ENCODE measurements around the gene NID1. TPM values are rescaled to one million over a fixed set of nuclear protein-coding genes. Genes with fewer than 3 reads are reported as not detected.

The NID1 gene
- total RNA-seq, 3 donors from 2014 or later: 0.16 to 0.32 (median 0.25) TPM

DNA sequence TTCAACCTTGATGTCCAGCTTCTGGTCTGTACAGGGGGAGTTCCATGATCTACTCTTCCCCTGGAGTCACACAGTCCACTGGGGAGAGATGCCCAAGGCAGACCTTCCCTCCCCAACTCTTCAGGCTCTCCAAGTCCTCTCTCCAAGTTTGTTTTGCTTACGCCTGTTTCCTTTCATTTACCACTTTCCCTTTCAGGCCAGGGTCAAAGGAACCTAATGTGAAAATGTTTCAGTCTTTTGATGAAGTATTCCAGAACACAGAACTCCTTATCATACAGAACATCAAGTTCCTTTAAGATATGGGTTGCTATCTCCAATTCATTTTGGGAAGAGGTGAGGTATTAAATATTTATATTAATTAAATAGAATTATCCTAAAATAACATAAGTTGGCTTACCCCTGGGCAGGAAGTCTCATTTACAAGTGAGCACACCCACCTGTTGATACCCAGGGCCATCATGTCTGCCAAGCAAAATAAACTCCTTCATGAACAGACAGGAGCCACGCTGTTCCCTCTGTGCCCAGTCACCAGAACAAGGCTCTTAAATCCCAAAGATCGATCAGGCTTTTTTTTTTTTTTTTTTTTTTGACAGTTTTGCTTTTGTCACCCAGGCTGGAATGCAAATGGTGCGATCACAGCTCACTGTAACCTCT is 116.0 kb downstream of the NID1 start:
- Mint-ChIP-seq H3K4me1 (ENCODE audit: low read depth) (peaks cover 26% of the 10 kb centered on the region), H3K9me3 (no peaks in the 10 kb centered on the region), H3K27me3 (ENCODE audit: low read depth) (no peaks in the 10 kb centered on the region), H3K4me3 (no peak overlapping the region), H3K36me3 (ENCODE audit: insufficient read depth) (no peaks in the 10 kb centered on the region)
- ATAC-seq (no peak), DNase-seq (no peak)

DNA sequence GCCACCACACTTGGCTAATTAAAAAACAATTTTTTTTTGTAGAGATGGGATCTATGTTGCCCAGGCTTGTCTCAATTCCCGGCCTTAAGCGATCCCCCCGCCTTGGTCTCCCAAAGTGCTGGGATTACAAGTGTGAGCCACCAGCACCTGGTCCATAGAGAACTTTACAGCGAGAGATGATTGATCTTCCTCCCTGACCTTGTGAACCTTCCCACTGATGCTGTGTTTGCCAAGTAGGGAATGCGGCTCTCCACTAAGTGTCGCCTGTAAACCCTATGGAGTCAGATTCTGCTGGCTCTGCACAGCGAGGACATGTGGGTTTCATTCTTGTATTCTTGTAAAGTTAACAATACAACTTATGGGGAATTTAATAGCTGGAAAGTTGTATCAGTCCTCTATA is 116.9 kb downstream of the NID1 start:
- H3K9me3 Mint-ChIP-seq: no peaks in the 10 kb centered on the region
- ATAC-seq (no peak), DNase-seq (no peak)
- no peak overlapping the region for H3K4me3 Mint-ChIP-seq
- H3K4me1 Mint-ChIP-seq (ENCODE audit: low read depth): peaks cover 17% of the 10 kb centered on the region
- H3K27me3 Mint-ChIP-seq (ENCODE audit: low read depth): no peaks in the 10 kb centered on the region
- H3K36me3 Mint-ChIP-seq (ENCODE audit: insufficient read depth): no peaks in the 10 kb centered on the region

DNA sequence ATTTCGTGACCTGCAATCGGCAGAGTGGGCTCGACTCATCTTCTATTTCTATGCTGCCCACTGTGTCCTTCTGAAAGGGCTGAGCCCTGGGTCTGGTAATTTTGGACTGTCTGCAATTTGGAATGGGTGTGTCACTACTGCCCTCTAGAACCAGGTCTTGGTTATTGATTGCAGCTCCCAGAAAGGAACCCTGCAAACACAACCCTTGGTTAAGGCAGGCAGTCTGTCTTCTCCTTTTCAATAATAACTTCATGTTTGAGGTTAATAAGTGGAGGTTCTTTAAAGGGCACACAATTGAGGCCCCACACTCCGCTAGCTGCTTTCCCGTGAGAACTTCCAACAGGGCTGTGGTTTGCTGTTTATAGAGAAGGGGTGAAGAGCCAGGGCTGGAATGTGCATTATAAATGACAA is 118.3 kb downstream of the NID1 start:
- DNase-seq (no peak), ATAC-seq (no peak)
- H3K4me3 Mint-ChIP-seq: no peak overlapping the region
- H3K4me1 Mint-ChIP-seq (ENCODE audit: low read depth): peaks cover 7% of the 10 kb centered on the region
- no peaks in the 10 kb centered on the region for H3K27me3 Mint-ChIP-seq (ENCODE audit: low read depth)
- no peaks in the 10 kb centered on the region for H3K9me3 Mint-ChIP-seq
- H3K36me3 Mint-ChIP-seq (ENCODE audit: insufficient read depth): no peaks in the 10 kb centered on the region

DNA sequence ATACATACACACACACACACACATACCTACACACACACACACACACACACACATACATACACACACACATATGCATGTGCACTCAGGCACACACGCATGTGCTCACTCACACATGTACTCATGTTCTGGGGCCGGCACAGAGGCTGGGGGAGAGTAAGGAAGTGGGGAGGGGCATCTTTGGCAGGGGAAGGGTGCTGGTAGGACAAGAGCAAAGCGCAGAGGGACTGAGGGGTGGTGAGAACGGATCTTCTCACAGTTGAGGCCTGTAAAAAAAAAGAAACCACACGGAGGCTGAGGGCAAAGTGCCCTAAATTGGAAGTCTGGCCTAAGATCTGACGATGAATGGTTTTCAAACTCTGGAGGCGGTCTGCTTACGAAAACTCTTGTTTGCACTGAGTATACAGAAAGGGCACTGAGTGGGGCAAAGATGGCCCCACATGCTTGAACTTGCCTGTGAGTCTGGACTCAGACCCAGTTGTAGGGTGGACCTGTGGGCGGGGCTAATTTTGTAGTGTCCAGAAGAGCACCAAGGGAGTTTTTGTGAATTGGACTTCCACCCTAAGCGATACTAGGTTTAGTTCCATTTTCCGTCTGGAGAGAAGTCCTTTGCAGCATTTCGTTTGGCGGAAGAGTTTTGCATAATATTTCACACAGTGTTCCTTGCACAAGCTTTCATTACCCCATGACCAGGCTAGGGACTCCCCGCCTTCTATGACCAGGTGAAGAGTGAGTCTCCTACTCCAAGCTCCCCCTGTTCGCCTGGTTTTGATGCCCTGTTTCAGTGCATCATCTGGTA is 118.9 kb downstream of the NID1 start:
- ATAC-seq: no peak
- H3K4me1 Mint-ChIP-seq (ENCODE audit: low read depth): peaks cover 7% of the 10 kb centered on the region
- DNase-seq: no peak
- H3K4me3 Mint-ChIP-seq: no peak overlapping the region
- H3K36me3 Mint-ChIP-seq (ENCODE audit: insufficient read depth): no peaks in the 10 kb centered on the region
- no peaks in the 10 kb centered on the region for H3K9me3 Mint-ChIP-seq
- H3K27me3 Mint-ChIP-seq (ENCODE audit: low read depth): no peaks in the 10 kb centered on the region

DNA sequence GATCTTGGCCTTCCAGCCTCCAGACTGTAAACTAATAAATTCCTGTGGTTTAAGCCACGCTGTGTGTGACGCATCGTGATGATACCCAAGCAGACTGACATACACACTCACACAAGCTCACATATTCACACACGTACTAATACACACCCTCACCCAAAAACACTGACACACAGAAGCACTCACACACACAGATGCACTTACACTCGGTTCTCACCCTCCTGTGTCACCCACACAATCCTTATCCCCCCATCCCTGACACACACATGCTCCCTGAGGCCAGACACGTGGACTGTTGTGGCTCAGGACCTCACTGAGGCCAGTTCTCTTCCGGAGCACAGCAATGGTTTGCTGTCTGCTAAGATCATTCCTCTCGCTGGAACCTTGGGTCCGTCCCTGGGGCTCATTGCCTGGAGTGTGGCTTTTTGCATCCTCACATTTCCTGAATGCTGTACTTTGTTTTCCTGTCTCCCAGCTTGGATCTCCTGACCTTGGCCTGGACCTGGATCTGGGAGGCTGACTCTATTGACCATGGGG is 121.2 kb downstream of the NID1 start:
- peaks cover 20% of the 10 kb centered on the region for H3K4me1 Mint-ChIP-seq (ENCODE audit: low read depth)
- H3K4me3 Mint-ChIP-seq: no peak overlapping the region
- H3K9me3 Mint-ChIP-seq: no peaks in the 10 kb centered on the region
- no peak for ATAC-seq
- no peaks in the 10 kb centered on the region for H3K36me3 Mint-ChIP-seq (ENCODE audit: insufficient read depth)
- H3K27me3 Mint-ChIP-seq (ENCODE audit: low read depth): peaks cover 2% of the 10 kb centered on the region
- no peak for DNase-seq

DNA sequence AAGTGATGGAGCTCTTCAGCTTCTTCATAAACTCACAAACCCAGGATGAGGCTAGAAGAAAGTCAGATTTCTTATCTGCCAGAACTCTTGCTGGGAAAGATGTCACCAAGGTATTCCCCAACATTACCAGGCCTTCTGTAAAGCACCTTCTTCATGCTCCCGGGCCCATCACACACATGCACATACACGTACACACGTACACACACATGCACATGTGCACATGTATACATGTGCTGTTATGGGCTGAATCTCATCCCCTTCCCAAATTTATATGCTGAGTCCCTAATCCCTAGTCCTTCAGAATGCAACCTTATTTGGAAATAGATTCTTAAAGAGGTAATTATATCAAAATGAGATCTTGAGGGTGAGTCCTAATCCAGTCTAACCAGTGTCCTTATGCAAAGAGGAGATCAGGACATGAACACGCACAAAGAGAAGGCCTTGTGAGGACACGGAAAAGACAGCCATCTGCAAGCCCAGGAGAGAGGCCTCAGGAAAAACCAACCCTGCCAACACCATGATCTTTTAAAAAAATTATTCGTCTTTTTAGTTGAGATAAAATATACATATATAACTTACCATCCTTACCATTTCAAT is 121.8 kb downstream of the NID1 start:
- Mint-ChIP-seq H3K4me1 (ENCODE audit: low read depth) (peaks cover 25% of the 10 kb centered on the region), H3K36me3 (ENCODE audit: insufficient read depth) (no peaks in the 10 kb centered on the region), H3K27me3 (ENCODE audit: low read depth) (peaks cover 2% of the 10 kb centered on the region), H3K9me3 (no peaks in the 10 kb centered on the region), H3K4me3 (no peak overlapping the region)
- no peak for ATAC-seq
- DNase-seq: no peak

DNA sequence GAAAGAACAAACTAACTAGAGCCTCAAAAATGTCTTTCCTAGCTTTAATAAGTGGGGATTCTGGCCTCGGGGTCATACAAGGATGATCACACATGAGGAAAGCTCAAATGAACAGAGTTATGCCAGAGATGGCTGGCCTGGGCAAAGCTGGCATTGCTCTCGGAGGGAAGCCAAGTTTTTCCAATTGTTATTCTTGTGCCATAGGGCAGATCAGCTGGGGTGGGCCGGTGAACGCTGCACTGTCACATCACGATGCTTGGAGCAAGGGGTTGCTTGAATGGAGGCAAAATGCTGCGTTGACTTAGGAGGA is 122.3 kb downstream of the NID1 start:
- Mint-ChIP-seq H3K4me1 (ENCODE audit: low read depth) (peaks cover 25% of the 10 kb centered on the region), H3K9me3 (no peaks in the 10 kb centered on the region), H3K36me3 (ENCODE audit: insufficient read depth) (no peaks in the 10 kb centered on the region), H3K27me3 (ENCODE audit: low read depth) (peaks cover 2% of the 10 kb centered on the region), H3K4me3 (no peak overlapping the region)
- ATAC-seq: no peak
- DNase-seq: no peak

DNA sequence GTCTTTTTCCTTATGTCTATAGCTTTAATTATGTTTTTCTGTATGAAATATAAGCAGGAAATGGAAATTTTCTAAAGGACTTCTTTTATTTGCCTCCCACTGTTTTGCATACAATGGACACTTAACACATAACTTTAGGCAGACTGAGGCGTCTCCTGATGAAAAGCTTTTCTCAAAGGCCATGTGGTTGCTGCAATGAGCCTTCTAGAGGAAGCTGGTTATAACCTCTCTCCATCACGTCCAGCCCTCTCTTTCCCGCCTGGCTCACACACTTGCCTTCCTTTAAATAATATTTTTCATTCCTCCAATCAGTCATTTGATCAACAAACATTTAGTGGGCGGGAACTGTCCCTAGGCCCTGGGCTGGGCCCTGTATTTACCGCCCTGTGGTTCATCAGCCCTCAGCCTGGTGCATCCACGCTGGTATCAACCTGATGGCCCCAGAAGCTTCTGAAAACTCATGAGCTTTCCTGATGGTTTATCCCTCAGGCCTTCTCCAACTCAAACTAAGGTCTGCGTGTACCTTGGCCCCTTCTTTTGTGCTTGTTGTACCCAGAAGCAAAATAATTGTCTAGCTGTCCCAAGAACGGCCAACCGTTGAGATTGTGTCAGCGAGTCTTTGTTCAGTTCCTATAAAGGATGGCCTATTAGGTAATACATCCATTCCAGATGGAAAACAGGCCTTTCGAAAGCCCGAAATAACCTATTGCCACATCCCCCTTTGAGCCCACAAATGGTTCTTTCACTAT is 122.8 kb downstream of the NID1 start:
- Mint-ChIP-seq H3K36me3 (ENCODE audit: insufficient read depth) (no peaks in the 10 kb centered on the region), H3K9me3 (no peaks in the 10 kb centered on the region), H3K4me3 (no peak overlapping the region), H3K27me3 (ENCODE audit: low read depth) (peaks cover 2% of the 10 kb centered on the region), H3K4me1 (ENCODE audit: low read depth) (peaks cover 29% of the 10 kb centered on the region)
- DNase-seq (no peak), ATAC-seq (no peak)

DNA sequence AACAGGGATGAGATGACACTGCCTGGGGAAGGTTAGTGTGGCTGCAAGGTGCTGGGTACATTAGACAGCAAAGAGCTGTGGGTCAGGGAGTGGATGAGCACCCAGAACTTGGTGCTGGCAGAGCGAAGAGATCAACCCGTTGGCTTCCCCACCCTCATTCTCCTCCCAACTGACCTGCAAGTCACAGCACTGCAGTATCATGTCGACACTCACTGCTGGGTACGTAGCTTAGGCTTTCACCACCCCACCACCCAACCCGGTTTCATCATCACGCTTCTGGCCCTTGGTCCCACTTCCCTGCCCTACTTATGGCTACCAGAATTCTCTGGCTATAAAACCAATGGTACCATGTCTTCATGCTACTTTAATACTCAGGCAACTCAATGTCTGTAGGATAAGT is 124.6 kb downstream of the NID1 start:
- DNase-seq: no peak
- no peak for ATAC-seq
- H3K9me3 Mint-ChIP-seq: no peaks in the 10 kb centered on the region
- H3K4me1 Mint-ChIP-seq (ENCODE audit: low read depth): peaks cover 34% of the 10 kb centered on the region
- no peaks in the 10 kb centered on the region for H3K36me3 Mint-ChIP-seq (ENCODE audit: insufficient read depth)
- H3K4me3 Mint-ChIP-seq: no peak overlapping the region
- peaks cover 2% of the 10 kb centered on the region for H3K27me3 Mint-ChIP-seq (ENCODE audit: low read depth)

DNA sequence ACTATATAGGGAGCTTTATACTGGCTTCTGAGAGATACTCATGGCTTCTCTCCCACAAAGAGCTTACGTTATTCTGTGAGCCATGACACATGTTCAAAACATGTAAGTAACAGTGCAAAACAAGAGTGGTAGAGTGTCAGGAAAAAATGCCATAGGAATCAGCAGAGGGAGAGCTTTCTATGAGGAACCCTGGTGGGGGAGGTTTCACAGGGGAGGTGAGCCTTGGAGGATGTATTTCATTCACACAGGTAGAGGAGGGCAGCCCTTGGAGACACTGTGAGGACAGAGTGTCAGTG is 125.5 kb downstream of the NID1 start:
- no peak overlapping the region for H3K4me3 Mint-ChIP-seq
- peaks cover 34% of the 10 kb centered on the region for H3K4me1 Mint-ChIP-seq (ENCODE audit: low read depth)
- H3K27me3 Mint-ChIP-seq (ENCODE audit: low read depth): peaks cover 2% of the 10 kb centered on the region
- no peaks in the 10 kb centered on the region for H3K36me3 Mint-ChIP-seq (ENCODE audit: insufficient read depth)
- DNase-seq: no peak
- no peak for ATAC-seq
- no peaks in the 10 kb centered on the region for H3K9me3 Mint-ChIP-seq

DNA sequence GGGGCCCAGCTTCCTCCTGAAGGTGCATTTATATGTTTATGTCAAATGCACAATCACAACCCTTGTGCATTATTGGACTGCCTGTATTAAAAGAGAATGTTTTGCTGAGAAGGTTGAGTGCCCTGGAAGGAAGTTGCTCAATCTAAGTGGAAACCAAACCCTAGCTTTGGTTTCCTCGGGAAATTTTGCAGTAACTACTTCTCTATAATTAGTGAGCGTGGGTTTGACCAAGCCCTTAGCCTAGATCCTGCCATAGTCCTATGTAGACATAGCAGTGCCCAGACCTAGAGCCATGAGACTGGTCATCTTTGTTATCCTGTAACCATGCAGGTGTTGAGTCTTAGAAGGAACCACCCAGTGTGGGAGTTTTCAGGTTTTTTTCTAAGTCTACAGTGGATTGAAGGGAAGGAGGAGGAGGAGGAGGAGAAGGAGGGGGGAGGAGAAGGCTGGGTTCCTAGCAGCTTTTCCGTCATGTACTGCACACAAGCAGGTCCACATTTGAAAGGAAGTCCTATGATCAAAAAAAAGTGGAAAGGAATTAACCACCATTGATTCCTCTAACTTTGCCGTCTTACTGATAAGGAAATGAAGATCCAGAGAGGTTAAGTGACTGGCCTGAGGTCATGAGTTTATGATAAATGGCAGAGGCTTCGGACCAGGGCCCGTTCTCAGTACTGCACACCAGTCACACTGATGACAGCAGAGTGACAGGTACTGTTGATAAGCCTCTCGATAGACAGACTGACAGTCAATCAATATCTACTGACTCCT is 126.0 kb downstream of the NID1 start:
- peaks cover 2% of the 10 kb centered on the region for H3K27me3 Mint-ChIP-seq (ENCODE audit: low read depth)
- DNase-seq: no peak
- H3K4me3 Mint-ChIP-seq: no peak overlapping the region
- ATAC-seq: peak in 1 of 2 donors; percentile 43
- no peaks in the 10 kb centered on the region for H3K36me3 Mint-ChIP-seq (ENCODE audit: insufficient read depth)
- peaks cover 34% of the 10 kb centered on the region for H3K4me1 Mint-ChIP-seq (ENCODE audit: low read depth)
- no peaks in the 10 kb centered on the region for H3K9me3 Mint-ChIP-seq

DNA sequence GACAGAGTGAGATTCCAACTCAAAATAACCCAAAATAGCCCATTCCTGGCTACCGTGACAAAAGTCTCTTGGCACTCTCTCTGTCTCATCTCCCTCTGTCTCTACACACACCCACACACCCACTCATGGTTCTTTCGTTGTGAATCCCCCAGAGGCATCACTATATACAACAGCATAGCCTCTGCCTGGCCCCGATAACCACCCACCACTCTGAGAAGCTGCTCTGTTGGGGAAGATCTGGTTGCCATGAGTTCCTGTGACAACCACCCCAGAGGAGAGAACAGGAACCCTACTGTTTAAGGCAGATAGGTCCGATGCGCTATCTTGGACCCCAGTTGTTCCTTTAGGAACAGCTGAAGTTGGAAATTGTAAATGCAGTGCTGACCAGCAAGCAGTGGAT is 127.8 kb downstream of the NID1 start:
- Mint-ChIP-seq H3K9me3 (no peaks in the 10 kb centered on the region), H3K4me3 (no peak overlapping the region), H3K27me3 (ENCODE audit: low read depth) (peaks cover 2% of the 10 kb centered on the region), H3K4me1 (ENCODE audit: low read depth) (peaks cover 40% of the 10 kb centered on the region), H3K36me3 (ENCODE audit: insufficient read depth) (no peaks in the 10 kb centered on the region)
- DNase-seq (no peak), ATAC-seq (peak; percentile 53 to 71)

DNA sequence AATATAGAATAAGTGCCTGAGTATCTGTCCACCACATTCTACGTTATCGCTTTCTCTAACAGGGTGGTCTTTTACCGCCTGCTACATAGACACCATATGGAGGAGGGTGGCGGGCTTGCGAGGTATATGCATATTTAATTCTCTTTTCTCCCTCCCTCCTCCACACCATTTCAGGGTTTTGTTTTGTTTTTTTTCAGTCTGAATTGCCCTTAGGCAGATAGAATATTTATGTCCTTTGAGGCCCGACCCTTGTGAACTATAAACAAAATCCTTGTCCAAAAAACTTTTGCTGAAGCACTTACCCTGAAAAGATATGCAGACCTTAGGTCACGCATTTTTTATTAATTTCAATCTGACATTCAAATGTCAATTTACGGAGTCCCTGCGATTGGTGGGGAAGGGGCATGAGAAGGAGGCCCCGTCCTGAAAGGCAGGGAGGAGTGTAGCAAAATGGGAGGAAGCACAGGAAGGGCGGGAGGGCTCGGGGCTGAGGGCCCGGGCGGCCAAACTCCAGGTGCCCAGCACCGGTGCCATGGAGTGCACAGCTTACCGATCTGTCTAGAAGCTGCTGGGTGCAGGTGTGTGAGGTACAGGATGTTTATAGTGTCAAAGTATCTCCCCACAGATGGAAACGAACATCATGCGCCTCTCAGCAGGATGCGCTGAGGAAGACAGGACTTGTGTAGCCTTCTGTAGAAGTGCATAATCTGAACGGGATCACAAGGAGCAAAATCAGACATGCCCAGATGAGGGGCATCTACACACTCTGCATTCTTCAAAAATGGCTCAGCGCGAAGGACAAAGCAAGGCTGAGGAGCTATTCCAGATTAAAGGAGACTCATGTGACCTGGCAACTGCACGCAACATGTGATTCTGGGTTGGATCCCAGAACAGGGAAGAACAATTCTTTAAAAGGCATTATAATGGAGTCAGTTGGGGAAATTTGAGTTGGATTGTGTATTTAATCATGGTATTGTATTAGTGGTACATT is 129.4 kb downstream of the NID1 start:
- ATAC-seq: no peak

More for the DNA sequence above, 129.4 kb downstream of the NID1 start:
- no peaks in the 10 kb centered on the region for H3K9me3 Mint-ChIP-seq
- H3K4me1 Mint-ChIP-seq (ENCODE audit: low read depth): peaks cover 39% of the 10 kb centered on the region
- peaks cover 2% of the 10 kb centered on the region for H3K27me3 Mint-ChIP-seq (ENCODE audit: low read depth)
- no peak for DNase-seq
- no peaks in the 10 kb centered on the region for H3K36me3 Mint-ChIP-seq (ENCODE audit: insufficient read depth)
- H3K4me3 Mint-ChIP-seq: no peak overlapping the region
